Measurements from ENCODE around the gene CATSPER1. TPM values are rescaled to one million over a fixed set of nuclear protein-coding genes. Genes with fewer than 3 reads are reported as not detected.

CATSPER1 gene
- total RNA-seq = not detected in 2 replicates

GRCh38 chr11:66026017-66026529 is at the start of gene CATSPER1:
TSS of gene CATSPER1 (minus strand) at chr11:66026479. CDS start at chr11:66026379, 100 bp downstream.

GRCh38 chr11:66069715-66070603 is 43.7 kb upstream of the CATSPER1 start, which contains the start of gene PACS1:
TSS of gene PACS1 (plus strand) at chr11:66070272. CDS start at chr11:66070487, 215 bp downstream.

GRCh38 chr11:66051766-66052663 is 25.7 kb upstream of the CATSPER1 start, which contains the start of gene SF3B2:
TSS of gene SF3B2 (plus strand) at chr11:66052364. CDS start at chr11:66052385, 21 bp downstream.

GRCh38 chr11:66048547-66049323 is 22.5 kb upstream of the CATSPER1 start, which contains the start of gene GAL3ST3:
TSS of gene GAL3ST3 (minus strand) at chr11:66049161. CDS start at chr11:66045415, 3,746 bp downstream.

GRCh38 chr11:66011785-66012303 is 14.4 kb downstream of the CATSPER1 start, which contains the start of gene CST6:
TSS of gene CST6 (plus strand) at chr11:66012008. CDS start at chr11:66012045, 37 bp downstream.

GRCh38 chr11:66001942-66002647 is 24.2 kb downstream of the CATSPER1 start, which contains the start of the genes BANF1 and EIF1AD:
TSS of gene BANF1 (plus strand) at chr11:66002503. CDS start at chr11:66003251, 748 bp downstream.
TSS of gene EIF1AD (minus strand) at chr11:66002157. CDS start at chr11:66000389, 1,768 bp downstream.

Other genes with a start within 250 kb of the CATSPER1 start
- gene AP5B1, start 245.5 kb downstream of the CATSPER1 start, total RNA-seq = 11.8 and 13.9 TPM in 2 replicates
- 0.91 and 3.8 TPM in 2 replicates for gene OVOL1, start 239.4 kb downstream of the CATSPER1 start, total RNA-seq
- 0.23 TPM in 1 of 2 replicates, not detected in the other for gene SNX32, start 192.5 kb downstream of the CATSPER1 start, total RNA-seq
- gene CFL1, start 168.3 kb downstream of the CATSPER1 start, total RNA-seq = 1,280 and 1,622 TPM in 2 replicates
- 44.5 and 44.8 TPM in 2 replicates for gene MUS81, start 166.0 kb downstream of the CATSPER1 start, total RNA-seq
- 7.0 and 20.5 TPM in 2 replicates for gene EFEMP2, start 153.7 kb downstream of the CATSPER1 start, total RNA-seq
- 0.08 TPM in 1 of 2 replicates, not detected in the other for gene CTSW, start 146.6 kb downstream of the CATSPER1 start, total RNA-seq
- 137 and 189 TPM in 2 replicates for gene FIBP, start 138.0 kb downstream of the CATSPER1 start, total RNA-seq
- 101 and 124 TPM in 2 replicates for gene CCDC85B, start 135.8 kb downstream of the CATSPER1 start, total RNA-seq
- 141 and 144 TPM in 2 replicates for gene FOSL1, start 126.1 kb downstream of the CATSPER1 start, total RNA-seq
- 15.5 and 17.6 TPM in 2 replicates for gene C11orf68, start 107.4 kb downstream of the CATSPER1 start, total RNA-seq
- 306 and 310 TPM in 2 replicates for gene DRAP1, start 107.1 kb downstream of the CATSPER1 start, total RNA-seq
- not detected in 2 replicates for gene TSGA10IP, start 81.0 kb downstream of the CATSPER1 start, total RNA-seq
- gene SART1, start 64.7 kb downstream of the CATSPER1 start, total RNA-seq = 28.7 and 32.7 TPM in 2 replicates
- 23.3 and 35.2 TPM in 2 replicates for gene EIF1AD, start 24.3 kb downstream of the CATSPER1 start, total RNA-seq
- gene BANF1, start 24.0 kb downstream of the CATSPER1 start, total RNA-seq = 93.5 and 105 TPM in 2 replicates
- gene CST6, start 14.5 kb downstream of the CATSPER1 start, total RNA-seq = 0.34 and 1.8 TPM in 2 replicates
- gene GAL3ST3, start 22.7 kb upstream of the CATSPER1 start, total RNA-seq = not detected in 2 replicates
- gene SF3B2, start 25.9 kb upstream of the CATSPER1 start, total RNA-seq = 132 and 152 TPM in 2 replicates
- 15.4 and 21.0 TPM in 2 replicates for gene PACS1, start 43.8 kb upstream of the CATSPER1 start, total RNA-seq
- gene KLC2, start 231.2 kb upstream of the CATSPER1 start, total RNA-seq = 29.6 and 41.1 TPM in 2 replicates
- gene RAB1B, start 242.2 kb upstream of the CATSPER1 start, total RNA-seq = 161 and 170 TPM in 2 replicates